Osteocyte (in vitro differentiated cells): ENCODE measurements around the gene RAB25. TPM values are rescaled to one million over a fixed set of nuclear protein-coding genes. Genes with fewer than 3 reads are reported as not detected.

Experiments
- DNase-seq: peaks from one replicate; pipeline ENCODE4 v3.0.0; 2021; ENCODE audit warnings: mixed read lengths; ENCODE audit not compliant: unreplicated experiment; ENCODE audit errors: extremely low spot score
- H3K27ac Mint-ChIP-seq: one replicate; pipeline ENCODE4 v1.8.0; 2021; ENCODE audit warnings: mild to moderate bottlenecking, mixed read lengths; ENCODE audit not compliant: unreplicated experiment
- H3K27me3 Mint-ChIP-seq: one replicate; pipeline ENCODE4 v1.8.0; 2021; ENCODE audit warnings: mixed read lengths; ENCODE audit not compliant: unreplicated experiment
- H3K36me3 Mint-ChIP-seq: one replicate; pipeline ENCODE4 v1.8.0; 2021; ENCODE audit warnings: mixed read lengths; ENCODE audit not compliant: unreplicated experiment
- H3K4me1 Mint-ChIP-seq: one replicate; pipeline ENCODE4 v1.8.0; 2021; ENCODE audit warnings: mixed read lengths; ENCODE audit not compliant: unreplicated experiment
- H3K4me3 Mint-ChIP-seq: one replicate; pipeline ENCODE4 v1.8.0; 2021; ENCODE audit warnings: mild to moderate bottlenecking, moderate library complexity, mixed read lengths; ENCODE audit not compliant: unreplicated experiment
- H3K9me3 Mint-ChIP-seq: one replicate; pipeline ENCODE4 v1.8.0; 2021; ENCODE audit warnings: mixed read lengths; ENCODE audit not compliant: unreplicated experiment
- CTCF ChIP-seq: fragments of 200-600 bp; sonication (generic); IDR thresholded peaks from 2 replicates; pipeline ENCODE4 v1.5.0; 2021; ENCODE audit warnings: antibody characterized with exemption, mild to moderate bottlenecking, moderate library complexity
- total RNA-seq: library from RNA; stranded (reverse); gene quantifications from 2 replicates; pipeline ENCODE4 v1.2.1, GENCODE V29; 2021

RAB25 gene
- total RNA-seq, 1 donor from 2014 or later = not detected

GRCh38 chr1:156064615-156065014 is 3.7 kb downstream of the RAB25 start:
- Mint-ChIP-seq H3K4me1 (no peaks in the 10 kb centered on the region), H3K9me3 (no peaks in the 10 kb centered on the region), H3K4me3 (no peak overlapping the region), H3K27ac (no peak overlapping the region), H3K27me3 (no peaks in the 10 kb centered on the region), H3K36me3 (no peaks in the 10 kb centered on the region)
- no peak for TF ChIP-seq CTCF
- no peak for DNase-seq

GRCh38 chr1:156065212-156065611 is 4.3 kb downstream of the RAB25 start:
- H3K27ac Mint-ChIP-seq = no peak overlapping the region

GRCh38 chr1:156065871-156066270 is 4.9 kb downstream of the RAB25 start:
- no peak overlapping the region for H3K4me3 Mint-ChIP-seq
- H3K27me3 Mint-ChIP-seq = no peaks in the 10 kb centered on the region
- no peaks in the 10 kb centered on the region for H3K4me1 Mint-ChIP-seq
- no peak overlapping the region for H3K27ac Mint-ChIP-seq
- no peaks in the 10 kb centered on the region for H3K9me3 Mint-ChIP-seq
- no peak for DNase-seq
- TF ChIP-seq CTCF = no peak
- no peaks in the 10 kb centered on the region for H3K36me3 Mint-ChIP-seq

More at GRCh38 chr1:156065212-156065611, 4.3 kb downstream of the RAB25 start:
- DNase-seq = no peak
- H3K4me1 Mint-ChIP-seq = no peaks in the 10 kb centered on the region
- H3K4me3 Mint-ChIP-seq = no peak overlapping the region
- H3K36me3 Mint-ChIP-seq = no peaks in the 10 kb centered on the region
- no peaks in the 10 kb centered on the region for H3K9me3 Mint-ChIP-seq
- no peak for TF ChIP-seq CTCF
- H3K27me3 Mint-ChIP-seq = no peaks in the 10 kb centered on the region

- DNase-seq = no peak
- Mint-ChIP-seq H3K4me1 (no peaks in the 10 kb centered on the region), H3K9me3 (no peaks in the 10 kb centered on the region), H3K36me3 (no peaks in the 10 kb centered on the region), H3K27ac (no peak overlapping the region), H3K4me3 (no peak overlapping the region), H3K27me3 (no peaks in the 10 kb centered on the region)
- no peak for TF ChIP-seq CTCF
Observed at GRCh38 chr1:156067262-156067661, 6.3 kb downstream of the RAB25 start.

GRCh38 chr1:156069490-156070455 is 8.8 kb downstream of the RAB25 start:
- no peak overlapping the region for H3K4me3 Mint-ChIP-seq
- DNase-seq = no peak
- no peaks in the 10 kb centered on the region for H3K27me3 Mint-ChIP-seq
- H3K27ac Mint-ChIP-seq = no peak overlapping the region
- peaks cover 8% of the 10 kb centered on the region for H3K36me3 Mint-ChIP-seq
- H3K9me3 Mint-ChIP-seq = no peaks in the 10 kb centered on the region
- TF ChIP-seq CTCF = no peak
- H3K4me1 Mint-ChIP-seq = peaks cover 4% of the 10 kb centered on the region
